ENCODE data around the gene TP63. TPM values are rescaled to one million over a fixed set of nuclear protein-coding genes. Genes with fewer than 3 reads are reported as not detected.

Gene TP63
- polyA plus RNA-seq, 3 donors, result not detected

GRCh38 chr3:189799366-189799765 lies 168.2 kb downstream of the TP63 start:
- Histone ChIP-seq H3K36me3 (replicated peaks in 1 of 2; ENCODE audit: control insufficient read depth in 1 of 2, insufficient read depth in 2 of 2, low read length in 2 of 2) (no peaks in the 10 kb centered on the region), H3K4me2 (replicated peaks; ENCODE audit: extremely low read depth, low read length, poor library complexity, severe bottlenecking) (no peak overlapping the region), H3K4me1 (ENCODE audit: control insufficient read depth in 1 of 2, insufficient read depth in 2 of 2, low read length in 2 of 2) (no peaks in the 10 kb centered on the region), H3K27me3 (ENCODE audit: control insufficient read depth in 2 of 2, insufficient read depth in 2 of 2, low read length in 2 of 2) (no peaks in the 10 kb centered on the region), H3K4me3 (replicated peaks in 1 of 3; ENCODE audit: low read depth in 2 of 3, low read length in 3 of 3) (no peak overlapping the region), H3K79me2 (ENCODE audit: insufficient read depth, low read length) (no peaks in the 10 kb centered on the region), H3K9ac (ENCODE audit: insufficient read depth, low read length, poor library complexity, severe bottlenecking) (no peak overlapping the region), H3K9me3 (replicated peaks in 1 of 2; ENCODE audit: control insufficient read depth in 1 of 2, insufficient read depth in 1 of 2, low read length in 2 of 2) (no peaks in the 10 kb centered on the region), H3K27ac (ENCODE audit: low read depth in 1 of 2, low read length in 2 of 2) (no peak overlapping the region), H2AFZ (ENCODE audit: insufficient read depth, low read depth, low read length, poor library complexity, severe bottlenecking) (no peak overlapping the region), H4K20me1 (ENCODE audit: insufficient read depth, low read length) (no peaks in the 10 kb centered on the region)
- Mint-ChIP-seq H3K9me3 (peaks cover 0 to 2% (median 0%) of the 10 kb centered on the region in 7 donors), H3K27me3 (ENCODE audit: low read depth in 3 of 3) (peaks cover 0 to 2% (median 1%) of the 10 kb centered on the region in 3 donors), H3K4me1 (no peaks in the 10 kb centered on the region), H3K4me3 (no peak overlapping the region), H3K36me3 (no peaks in the 10 kb centered on the region), H3K27ac (no peak overlapping the region)
- DNase-seq, result no peak
- intact Hi-C loops (cut with micrococcal nuclease), result no loop called here
- TF ChIP-seq CTCF (IDR thresholded peaks at IDR 0.05), result no peak
- no CpG with 5 or more reads among the region's 1 CpG for WGBS (ENCODE audit: insufficient coverage)

GRCh38 chr3:189800436-189800835 lies 169.2 kb downstream of the TP63 start:
- no peak overlapping the region for H3K9ac ChIP-seq (ENCODE audit: insufficient read depth, low read length, poor library complexity, severe bottlenecking)
- WGBS (ENCODE audit: insufficient coverage), result 93% methylated on average over 3 of the region's 7 CpGs

More at GRCh38 chr3:189800436-189800835, 169.2 kb downstream of the TP63 start:
- Histone ChIP-seq H2AFZ (ENCODE audit: insufficient read depth, low read depth, low read length, poor library complexity, severe bottlenecking) (no peak overlapping the region), H3K27ac (ENCODE audit: low read depth in 1 of 2, low read length in 2 of 2) (no peak overlapping the region), H3K27me3 (ENCODE audit: control insufficient read depth in 2 of 2, insufficient read depth in 2 of 2, low read length in 2 of 2) (no peaks in the 10 kb centered on the region), H3K4me3 (replicated peaks in 1 of 3; ENCODE audit: low read depth in 2 of 3, low read length in 3 of 3) (no peak overlapping the region), H3K4me1 (ENCODE audit: control insufficient read depth in 1 of 2, insufficient read depth in 2 of 2, low read length in 2 of 2) (no peaks in the 10 kb centered on the region), H3K4me2 (replicated peaks; ENCODE audit: extremely low read depth, low read length, poor library complexity, severe bottlenecking) (no peak overlapping the region), H3K9me3 (replicated peaks in 1 of 2; ENCODE audit: control insufficient read depth in 1 of 2, insufficient read depth in 1 of 2, low read length in 2 of 2) (no peaks in the 10 kb centered on the region), H3K79me2 (ENCODE audit: insufficient read depth, low read length) (no peaks in the 10 kb centered on the region), H3K36me3 (replicated peaks in 1 of 2; ENCODE audit: control insufficient read depth in 1 of 2, insufficient read depth in 2 of 2, low read length in 2 of 2) (no peaks in the 10 kb centered on the region), H4K20me1 (ENCODE audit: insufficient read depth, low read length) (no peaks in the 10 kb centered on the region)
- H3K36me3 Mint-ChIP-seq, result no peaks in the 10 kb centered on the region
- H3K4me3 Mint-ChIP-seq, result no peak overlapping the region
- peaks cover 0 to 2% (median 0%) of the 10 kb centered on the region in 3 donors for H3K27me3 Mint-ChIP-seq (ENCODE audit: low read depth in 3 of 3)
- intact Hi-C loops (cut with micrococcal nuclease), result no loop called here
- no peak for TF ChIP-seq CTCF (IDR thresholded peaks at IDR 0.05)
- peaks cover 0 to under 1% (median 0%) of the 10 kb centered on the region in 7 donors for H3K9me3 Mint-ChIP-seq
- no peak overlapping the region for H3K27ac Mint-ChIP-seq
- no peaks in the 10 kb centered on the region for H3K4me1 Mint-ChIP-seq
- DNase-seq, result no peak

Data from CD14-positive monocyte (primary cell).